NB4 (cell line): ENCODE data around the gene EDEM1.
A peak's percentile ranks its signal among the peaks of the same experiment; 100 is the strongest.
"Not testable (repeated sequence)": the region's sequence is repeated elsewhere in the genome, so short reads cannot be mapped to it uniquely, and the experiment has no call there.

Experiments
- DNase-seq: peaks from one replicate; pipeline ENCODE4 v3.0.0; 2010; ENCODE audit warnings: low read depth
- H3K4me3 ChIP-seq: one replicate; pipeline ENCODE4 v1.5.1; 2011; ENCODE audit warnings: mild to moderate bottlenecking, low read depth, low read length, moderate library complexity
- CTCF ChIP-seq: IDR thresholded peaks from one replicate; pipeline ENCODE4 v1.5.1; 2012; ENCODE audit warnings: low read depth, low read length
- MYC ChIP-seq: IDR thresholded peaks from 2 replicates; pipeline ENCODE4 v1.6.1; 2011; ENCODE audit warnings: low read depth, low read length
- POLR2A ChIP-seq: IDR thresholded peaks from 2 replicates; pipeline ENCODE4 v1.6.1; 2011; ENCODE audit warnings: mild to moderate bottlenecking; ENCODE audit not compliant: insufficient read length; ENCODE audit errors: extremely low read depth
- TF ChIP-seq, protein P1 (sequence below): IDR thresholded peaks from 2 replicates; pipeline ENCODE4 v1.6.1; 2011; ENCODE audit warnings: low read depth, low read length

Gene EDEM1

GRCh38 chr3:5235655-5236054, 48.1 kb downstream of the EDEM1 start:
- DNase-seq = no peak
- TF ChIP-seq, protein P1, sequence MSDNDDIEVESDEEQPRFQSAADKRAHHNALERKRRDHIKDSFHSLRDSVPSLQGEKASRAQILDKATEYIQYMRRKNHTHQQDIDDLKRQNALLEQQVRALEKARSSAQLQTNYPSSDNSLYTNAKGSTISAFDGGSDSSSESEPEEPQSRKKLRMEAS = no peak
- no peak for TF ChIP-seq CTCF
- TF ChIP-seq POLR2A = no peak
- TF ChIP-seq MYC = no peak
- H3K4me3 ChIP-seq = no peak overlapping the region

DNA sequence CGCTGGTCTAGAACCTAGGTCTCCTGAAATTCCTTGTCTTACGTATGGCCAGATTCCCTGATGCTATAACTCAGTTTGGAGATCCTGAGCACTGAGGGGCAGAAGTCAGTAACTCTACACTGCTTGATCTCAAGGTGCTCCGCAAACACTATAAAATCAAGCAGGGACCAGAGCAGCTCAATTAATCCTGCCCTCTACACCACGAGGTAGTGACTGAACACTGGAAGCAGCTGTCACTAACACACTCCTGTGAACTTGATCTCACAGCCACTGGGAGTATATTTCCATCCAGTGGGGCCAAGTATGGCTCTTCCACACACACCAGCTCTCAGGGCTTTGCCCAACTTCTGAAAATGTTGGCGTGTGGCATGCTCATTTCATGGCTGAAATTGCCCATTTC, 51.0 kb downstream of the EDEM1 start:
- no peak for DNase-seq
- TF ChIP-seq, protein P1 = no peak
- TF ChIP-seq MYC (no peak), POLR2A (no peak)

GRCh38 chr3:5239602-5240001, 52.1 kb downstream of the EDEM1 start:
- DNase-seq = no peak
- H3K4me3 ChIP-seq = no peak overlapping the region
- TF ChIP-seq CTCF = no peak
- TF ChIP-seq, protein P1 = no peak
- TF ChIP-seq MYC = no peak
- TF ChIP-seq POLR2A = no peak

More for the DNA sequence above, 51.0 kb downstream of the EDEM1 start:
- H3K4me3 ChIP-seq = no peak overlapping the region

DNA sequence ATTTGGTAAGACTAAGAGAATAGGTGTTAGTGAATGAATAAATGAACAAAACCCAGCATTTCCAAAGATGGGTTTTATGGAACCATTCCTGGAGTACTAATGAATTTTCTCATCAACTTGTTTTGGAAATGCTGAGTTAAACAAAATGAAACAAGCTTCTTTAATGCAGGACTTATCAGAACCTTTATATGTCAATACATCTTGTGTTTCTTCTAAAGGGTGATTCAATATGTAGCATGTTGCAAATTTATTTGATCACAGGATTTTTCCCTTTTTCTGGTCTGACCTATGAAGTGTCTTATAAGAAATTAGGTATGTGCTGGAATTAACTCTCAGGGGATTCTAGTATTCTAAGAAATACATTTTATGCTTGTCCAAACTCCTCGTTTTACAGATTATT, 53.2 kb downstream of the EDEM1 start:
- no peak overlapping the region for H3K4me3 ChIP-seq
- DNase-seq = no peak
- no peak for TF ChIP-seq MYC
- TF ChIP-seq, protein P1 = no peak
- TF ChIP-seq CTCF = no peak
- TF ChIP-seq POLR2A = no peak

- not testable (repeated sequence) for DNase-seq
Measured at GRCh38 chr3:5242785-5243184, 55.3 kb downstream of the EDEM1 start.

GRCh38 chr3:5245927-5246326, 58.4 kb downstream of the EDEM1 start:
- DNase-seq = peak; percentile 12
- no peak overlapping the region for H3K4me3 ChIP-seq

More at GRCh38 chr3:5242785-5243184, 55.3 kb downstream of the EDEM1 start:
- not testable (repeated sequence) for H3K4me3 ChIP-seq

More at GRCh38 chr3:5245927-5246326, 58.4 kb downstream of the EDEM1 start:
- TF ChIP-seq, protein P1 = peak; percentile 19; the same call in 1 of the 2 replicates
- TF ChIP-seq MYC (no peak), CTCF (no peak), POLR2A (no peak)
